ENCODE data around the gene TXNDC9.
A peak's percentile ranks its signal among the peaks of the same experiment; 100 is the strongest.

The TXNDC9 gene

GRCh38 chr2:99335911-99336803, at the start of gene TXNDC9:
TSS of gene TXNDC9 (minus strand) at chr2:99336333. CDS start at chr2:99333210, 3,123 bp downstream.
- peak within 1 kb of the TSS; percentile 81 for H3K4me3 ChIP-seq (ENCODE audit: low read depth, low read length)
- no peak for TF ChIP-seq CTCF (IDR thresholded peaks at IDR 0.05; ENCODE audit: borderline replicate concordance, insufficient read depth, low read depth, low read length)

- H3K4me3 ChIP-seq (ENCODE audit: low read depth, low read length) = no peak overlapping the region
- no peak for TF ChIP-seq CTCF (IDR thresholded peaks at IDR 0.05; ENCODE audit: borderline replicate concordance, insufficient read depth, low read depth, low read length)
Measured at GRCh38 chr2:99382143-99382542, 46.0 kb upstream of the TXNDC9 start.

GRCh38 chr2:99380376-99381010, 44.4 kb upstream of the TXNDC9 start:
- H3K4me3 ChIP-seq (ENCODE audit: low read depth, low read length) = no peak overlapping the region
- TF ChIP-seq CTCF (IDR thresholded peaks at IDR 0.05; ENCODE audit: borderline replicate concordance, insufficient read depth, low read depth, low read length) = no peak

GRCh38 chr2:99377879-99378278, 41.7 kb upstream of the TXNDC9 start:
- H3K4me3 ChIP-seq (ENCODE audit: low read depth, low read length) = no peak overlapping the region
- TF ChIP-seq CTCF (IDR thresholded peaks at IDR 0.05; ENCODE audit: borderline replicate concordance, insufficient read depth, low read depth, low read length) = no peak

GRCh38 chr2:99376254-99376864, 40.2 kb upstream of the TXNDC9 start:
- no peak overlapping the region for H3K4me3 ChIP-seq (ENCODE audit: low read depth, low read length)
- no peak for TF ChIP-seq CTCF (IDR thresholded peaks at IDR 0.05; ENCODE audit: borderline replicate concordance, insufficient read depth, low read depth, low read length)

- no peak for TF ChIP-seq CTCF (IDR thresholded peaks at IDR 0.05; ENCODE audit: borderline replicate concordance, insufficient read depth, low read depth, low read length)
- no peak overlapping the region for H3K4me3 ChIP-seq (ENCODE audit: low read depth, low read length)
Measured at GRCh38 chr2:99374747-99375146, 38.6 kb upstream of the TXNDC9 start.
